Left colon (tissue), 2 donors: ENCODE data around the gene CDKN2B-AS1. TPM values are rescaled to one million over a fixed set of nuclear protein-coding genes. Genes with fewer than 3 reads are reported as not detected.

Source experiments
- ATAC-seq: fragments of 200-7000 bp; cut with Tn5 transposase; one replicate; pipeline ENCODE4 v1.9.1; 2020; ENCODE audit warnings: mild to moderate bottlenecking, moderate library complexity
- DNase-seq, 2 donors: peaks; one replicate each; pipeline ENCODE4 v3.0.0-alpha.2; 2020
- intact Hi-C, 2 donors: fragments of 100-400 bp; cut with DNase I in 1 of 2; cut with micrococcal nuclease in 1 of 2; formaldehyde crosslinking; loops; one replicate each; pipeline versions ENCODE4 v1.11.2 to v1.14.0; 2022; cut with DNase I, micrococcal nuclease
- total RNA-seq, 2 donors: library from RNA; stranded (reverse); fragmentation: NEBNext Ultra II Directional; extraction: Animal tissue kit (Norgen Biotek cat#: 25700); gene quantifications; one replicate each; pipeline ENCODE4 v1.2.1, GENCODE V29; 2021
- donor health status: DM: no; HTN: no; CAD: no.
- donor health status: DM: yes; HTN: yes; CAD: no.

Gene CDKN2B-AS1
- total RNA-seq, 2 donors from 2014 or later = 108 to 124 TPM

DNA sequence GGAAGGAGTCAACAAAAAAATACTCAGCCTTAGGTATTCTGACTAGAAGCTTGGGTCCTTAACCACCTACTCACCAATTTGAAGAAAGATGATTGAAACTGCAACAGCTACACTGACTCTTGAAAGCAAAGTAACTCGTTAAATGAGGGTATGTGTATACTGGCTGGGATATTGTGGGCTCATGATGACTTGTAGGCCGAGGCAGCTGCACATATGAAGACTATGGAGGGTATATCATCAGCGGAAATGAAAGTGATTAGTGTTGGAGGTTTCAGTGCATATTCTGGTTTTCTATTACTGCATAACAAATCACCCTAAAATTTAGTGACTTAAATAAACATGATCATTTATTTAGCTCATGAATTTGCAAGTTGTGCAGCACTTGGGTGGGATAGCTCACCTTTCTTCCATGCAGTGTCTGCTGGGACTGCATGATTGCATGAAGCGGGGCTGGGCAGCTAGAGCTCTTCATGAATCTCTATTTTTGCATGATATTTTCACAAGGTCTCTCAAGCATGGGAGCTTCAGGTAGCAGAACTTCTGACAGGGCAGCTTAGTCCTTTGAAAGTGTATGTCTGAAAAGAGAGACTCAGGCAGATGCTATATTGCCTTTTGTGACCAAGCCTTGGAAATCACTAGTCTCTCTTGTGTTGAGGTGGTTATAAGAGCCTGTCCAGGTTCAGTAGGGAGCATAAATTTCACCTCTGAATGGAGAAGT is 110.6 kb downstream of the CDKN2B-AS1 start:
- intact Hi-C loops = no loop called here
- ATAC-seq = no peak
- no peak for DNase-seq

DNA sequence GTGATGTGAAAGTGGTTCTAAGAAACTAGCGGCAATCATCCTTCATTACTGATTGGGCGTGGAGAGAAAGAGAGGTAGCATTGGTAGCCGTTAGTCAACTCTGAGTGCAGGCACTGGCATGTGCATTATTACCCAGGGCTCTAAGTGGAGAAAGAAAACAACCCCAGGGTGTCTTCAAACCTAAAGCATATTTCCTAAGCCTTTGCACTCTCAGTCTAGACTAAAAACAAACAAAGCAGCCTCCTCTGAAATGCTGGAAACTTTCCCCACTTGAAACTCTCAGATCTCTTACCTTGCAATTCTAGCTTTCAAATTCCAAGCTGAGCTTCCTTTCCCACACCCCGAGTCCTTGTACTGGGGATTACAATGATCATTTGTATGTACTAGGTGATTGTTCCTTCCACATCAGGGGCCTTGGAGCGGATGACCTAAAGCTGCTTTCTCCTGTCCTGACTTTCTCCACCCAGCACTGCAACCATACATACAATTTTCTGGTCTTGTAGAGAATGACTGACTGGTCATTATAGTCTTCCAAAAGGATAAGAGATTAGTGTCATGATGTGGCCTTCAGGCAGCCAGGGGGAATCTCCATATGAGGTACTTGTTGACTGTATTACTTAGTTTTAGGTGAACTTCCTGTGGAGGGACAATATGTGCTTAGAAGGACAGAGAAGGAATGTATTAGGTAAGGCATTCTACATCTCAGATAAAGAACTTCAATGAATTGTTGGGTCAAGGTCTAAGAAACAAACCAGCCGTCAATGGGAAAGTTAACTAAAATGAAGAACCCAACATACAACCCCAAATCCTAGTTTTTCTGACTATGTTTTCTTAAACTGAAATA is 112.8 kb downstream of the CDKN2B-AS1 start:
- intact Hi-C loops = no loop called here
- no peak for ATAC-seq
- DNase-seq = no peak

DNA sequence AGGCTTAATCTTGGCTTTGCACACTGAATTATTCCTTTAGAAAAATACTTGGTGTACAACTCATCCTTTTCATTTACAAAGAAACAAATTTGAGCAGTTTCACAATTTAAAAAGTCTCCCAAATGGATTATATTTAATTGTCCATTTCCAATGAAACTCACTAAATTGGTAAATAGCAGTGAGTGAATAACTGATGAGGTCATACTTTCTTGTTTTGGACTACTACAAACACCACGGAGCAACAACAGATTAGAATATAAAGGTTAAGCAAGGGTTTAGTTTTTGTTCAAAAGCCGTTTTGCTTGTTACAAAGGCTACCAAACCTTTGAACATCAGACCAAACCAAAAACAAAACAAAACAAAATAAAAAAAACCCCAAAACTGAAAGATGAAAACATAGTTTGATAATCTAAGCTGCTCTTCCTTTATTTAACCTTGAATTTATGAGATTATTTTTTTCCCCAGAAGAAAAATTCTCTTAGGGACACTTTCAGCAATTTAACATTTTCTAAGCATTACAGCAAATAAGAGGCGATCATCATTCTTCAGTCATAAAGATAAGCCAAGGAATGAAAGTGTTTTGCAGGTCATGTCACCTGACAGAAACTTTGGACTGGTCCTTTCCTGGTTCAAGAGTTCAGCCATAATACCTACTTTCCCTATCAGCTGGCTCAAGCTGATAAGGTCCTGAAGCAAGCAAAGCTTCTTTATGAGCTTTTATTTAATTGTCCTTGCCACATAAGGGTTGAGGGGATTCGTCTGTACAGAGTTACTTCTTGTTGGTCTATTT is 114.2 kb downstream of the CDKN2B-AS1 start:
- intact Hi-C loops = no loop called here
- no peak for DNase-seq
- peak; percentile 73 for ATAC-seq

DNA sequence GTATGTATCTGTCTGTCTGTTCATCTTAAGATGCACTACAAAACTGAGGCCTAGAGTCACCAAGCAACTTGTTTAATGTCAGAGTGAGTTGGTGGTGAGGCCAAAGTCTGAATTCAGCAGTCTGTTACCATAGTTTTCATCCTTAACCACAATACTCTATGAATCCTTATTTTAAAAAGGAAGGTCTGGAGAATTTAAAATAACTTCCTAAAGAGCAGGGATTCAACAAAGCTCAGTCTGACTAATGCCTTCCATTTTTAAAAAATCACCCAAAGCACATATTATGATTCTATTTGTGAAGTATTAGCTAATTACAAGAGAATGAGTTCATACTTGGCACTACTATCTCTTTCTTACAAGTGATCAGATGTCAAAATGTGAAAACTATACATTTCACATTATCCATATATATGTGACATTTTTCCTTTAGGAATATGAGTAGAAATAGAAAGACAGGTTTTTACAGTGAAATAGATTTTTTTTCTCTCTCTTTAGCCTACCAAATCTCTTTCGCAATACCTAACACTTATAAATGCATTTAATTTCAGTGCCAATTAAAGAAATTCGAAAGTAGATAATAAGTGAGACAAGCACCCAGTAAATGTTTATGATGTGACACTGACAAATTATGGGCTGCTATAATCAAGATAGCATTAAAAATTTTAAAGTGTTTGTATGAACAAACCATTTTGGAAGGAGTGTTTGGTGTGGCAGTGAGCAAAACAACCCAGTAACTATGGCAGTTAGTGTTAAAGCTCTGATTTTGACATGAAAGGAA is 116.8 kb downstream of the CDKN2B-AS1 start:
- intact Hi-C loops = no loop called here
- ATAC-seq (no peak), DNase-seq (no peak)

DNA sequence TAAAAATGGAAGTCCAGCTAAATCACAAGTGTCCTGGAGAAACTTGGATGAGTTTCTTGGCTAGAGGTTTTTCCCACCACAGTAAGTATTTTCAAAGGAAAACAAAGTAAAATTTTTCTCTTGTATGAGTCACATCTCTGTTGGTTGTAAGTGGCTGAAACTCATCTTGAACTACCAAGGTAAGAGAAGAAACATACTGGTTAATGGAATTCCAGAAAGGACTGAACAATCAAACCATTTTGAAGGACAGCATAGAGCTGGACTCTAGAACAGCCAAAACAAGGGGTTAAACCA is 117.3 kb downstream of the CDKN2B-AS1 start:
- intact Hi-C loops = no loop called here
- DNase-seq (no peak), ATAC-seq (no peak)

DNA sequence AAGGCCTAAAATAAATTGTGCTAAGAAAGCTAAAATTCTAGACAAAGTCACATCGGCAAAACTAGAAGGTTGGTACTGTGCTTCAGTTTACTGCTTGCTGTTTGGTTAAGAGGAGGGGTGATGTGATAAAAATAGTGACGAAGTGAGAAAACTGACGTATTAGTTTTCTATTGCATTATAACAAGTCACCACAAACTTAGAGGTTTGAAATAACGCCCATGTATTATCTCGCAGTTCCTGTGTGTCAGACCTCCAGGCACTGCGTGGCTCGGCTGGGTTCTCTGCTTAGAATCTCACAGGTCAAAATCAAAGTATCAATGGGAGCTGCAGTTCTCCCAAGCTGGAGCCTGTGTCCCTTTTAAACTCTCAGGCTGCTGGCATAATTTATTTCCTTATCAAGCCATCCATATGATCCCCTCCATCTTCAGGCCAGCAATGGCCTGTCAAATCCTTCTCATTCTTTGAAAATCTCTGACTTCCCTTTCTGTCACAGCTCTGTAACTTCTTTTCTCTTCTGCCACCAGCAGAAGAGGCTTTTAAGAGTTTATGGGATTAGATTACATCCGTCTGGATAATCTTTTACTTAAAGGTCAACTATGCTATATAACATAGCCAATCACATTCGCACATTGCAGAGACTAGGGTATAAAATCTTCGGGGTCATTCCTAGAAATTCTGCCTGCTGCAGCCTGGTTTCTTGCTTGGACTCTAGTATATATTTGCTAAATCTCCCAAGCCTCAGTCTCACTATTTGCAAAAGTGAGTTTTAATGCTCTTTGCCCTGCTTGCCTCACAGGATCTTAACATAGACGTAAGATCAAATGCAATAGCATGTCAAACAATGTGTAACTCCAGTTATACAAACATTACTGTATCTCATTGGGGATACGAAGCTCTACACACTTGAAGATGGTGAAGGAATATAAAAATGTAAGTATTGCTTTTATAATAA is 118.6 kb downstream of the CDKN2B-AS1 start:
- DNase-seq (peak in 1 of 2 donors; percentile 38), ATAC-seq (peak; percentile 54)
- intact Hi-C loops = no loop called here

DNA sequence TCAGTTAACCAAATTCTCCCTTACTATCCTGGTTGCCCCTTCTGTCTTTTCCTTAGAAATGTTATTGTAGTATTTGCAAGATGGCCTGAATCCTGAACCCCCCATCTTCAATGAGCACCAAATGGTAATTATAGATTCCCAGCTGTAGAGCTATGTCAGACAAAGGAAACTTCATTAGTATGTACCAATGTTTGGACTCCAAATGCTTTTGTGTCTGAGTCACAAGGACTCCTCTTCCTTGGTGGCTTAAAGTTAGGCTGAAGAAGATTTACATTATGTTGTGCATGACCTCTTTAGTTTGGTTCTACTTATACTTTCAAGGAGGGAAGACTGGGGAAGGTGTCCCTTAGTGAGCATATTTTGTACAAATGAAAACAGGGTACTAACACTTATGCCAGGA is 120.4 kb downstream of the CDKN2B-AS1 start:
- ATAC-seq (no peak), DNase-seq (no peak)
- intact Hi-C loops = no loop called here

DNA sequence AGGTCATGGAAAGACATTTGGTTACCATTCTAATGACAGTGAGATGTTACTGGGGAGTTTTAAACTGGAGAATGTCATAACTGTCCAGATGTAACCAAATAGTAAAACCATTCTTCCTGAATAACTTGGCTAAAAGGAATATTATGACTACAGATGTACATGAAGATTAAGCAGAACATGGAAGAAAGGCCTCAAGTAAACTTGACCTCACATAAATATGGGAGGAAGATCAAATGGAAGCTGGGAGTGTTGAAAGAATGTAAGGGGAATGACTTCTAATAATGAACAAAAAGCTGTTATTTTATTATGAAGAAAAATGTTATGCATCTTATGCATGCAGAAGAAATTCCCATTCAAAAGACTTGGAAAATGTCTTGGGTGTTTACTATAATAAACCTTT is 122.2 kb downstream of the CDKN2B-AS1 start:
- intact Hi-C loops = no loop called here
- ATAC-seq (no peak), DNase-seq (no peak)

DNA sequence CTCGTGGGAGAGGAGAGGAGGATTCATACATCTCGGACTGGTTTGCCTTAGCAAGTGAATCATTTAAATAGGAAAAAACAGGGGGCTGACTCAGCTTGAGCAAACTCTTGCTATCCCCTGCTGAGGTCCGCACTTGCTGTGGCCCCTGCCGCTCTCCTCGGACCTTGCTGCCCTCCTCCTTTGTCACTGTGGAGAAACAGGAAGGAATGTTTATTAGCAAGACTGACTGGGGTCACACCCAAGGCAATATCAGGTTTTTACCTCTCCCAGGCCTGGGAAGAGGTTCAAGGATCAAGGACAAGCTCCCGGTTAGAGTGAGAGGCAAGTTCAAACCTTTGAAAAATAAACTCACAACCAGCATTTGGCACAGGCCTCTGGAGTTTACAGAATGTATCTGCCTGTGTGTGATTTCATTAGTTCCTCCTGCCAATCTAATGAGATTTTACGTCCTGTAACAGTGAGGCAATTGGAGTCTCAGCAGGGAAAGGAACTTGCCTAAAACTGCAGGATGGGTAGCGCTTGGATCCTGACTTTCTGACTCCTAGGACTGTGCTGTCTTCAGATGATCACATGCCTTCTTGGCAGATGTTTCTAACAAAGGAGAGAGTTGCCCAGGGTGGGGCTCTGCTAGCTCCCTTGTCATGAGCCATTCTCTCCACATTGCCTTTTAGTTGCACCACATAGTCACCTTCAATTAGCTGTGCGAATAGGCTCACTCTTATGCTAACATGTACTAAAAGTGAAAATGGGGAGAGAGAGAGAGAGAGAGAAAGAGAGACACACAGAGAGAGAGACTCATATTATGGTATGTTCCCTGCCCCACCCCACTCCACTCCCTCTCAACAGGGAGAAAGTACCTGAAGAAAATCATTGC is 123.2 kb downstream of the CDKN2B-AS1 start:
- peak; percentile 74 for ATAC-seq
- intact Hi-C loops = no loop called here
- DNase-seq = peak; percentile 56 to 74

DNA sequence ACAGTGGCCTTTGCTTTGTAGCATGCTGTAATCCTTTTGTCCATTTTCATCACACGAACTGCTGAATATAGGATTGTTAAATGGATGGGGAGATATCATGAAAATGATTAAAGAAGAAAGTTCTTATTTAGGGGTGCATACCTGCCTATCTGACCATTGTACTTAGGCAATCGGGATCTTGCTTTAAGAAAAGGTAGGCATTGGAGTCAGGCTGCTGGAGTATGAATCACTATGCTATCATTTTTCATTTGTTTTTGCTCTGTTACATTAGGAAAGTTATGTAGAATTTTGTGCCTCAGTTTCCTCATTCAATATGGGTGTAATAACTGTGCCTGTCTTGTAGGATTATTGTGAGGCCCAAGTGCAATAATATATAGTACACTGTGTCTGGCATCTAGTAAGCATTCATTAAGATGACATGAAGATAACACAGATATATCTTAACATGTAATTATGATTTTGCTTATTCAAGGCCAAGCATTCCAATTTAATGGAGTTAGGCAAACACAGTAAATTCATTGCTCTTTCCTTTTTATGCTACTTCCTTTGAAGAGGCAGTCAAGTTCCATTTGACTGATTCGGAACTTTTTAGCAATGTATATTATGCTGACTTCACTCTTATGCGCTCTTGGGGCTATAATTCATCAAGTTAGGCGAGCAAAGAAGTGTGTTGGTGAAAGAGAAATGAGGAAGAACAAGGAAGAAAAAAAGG is 124.4 kb downstream of the CDKN2B-AS1 start:
- ATAC-seq (no peak), DNase-seq (no peak)
- intact Hi-C loops = no loop called here

DNA sequence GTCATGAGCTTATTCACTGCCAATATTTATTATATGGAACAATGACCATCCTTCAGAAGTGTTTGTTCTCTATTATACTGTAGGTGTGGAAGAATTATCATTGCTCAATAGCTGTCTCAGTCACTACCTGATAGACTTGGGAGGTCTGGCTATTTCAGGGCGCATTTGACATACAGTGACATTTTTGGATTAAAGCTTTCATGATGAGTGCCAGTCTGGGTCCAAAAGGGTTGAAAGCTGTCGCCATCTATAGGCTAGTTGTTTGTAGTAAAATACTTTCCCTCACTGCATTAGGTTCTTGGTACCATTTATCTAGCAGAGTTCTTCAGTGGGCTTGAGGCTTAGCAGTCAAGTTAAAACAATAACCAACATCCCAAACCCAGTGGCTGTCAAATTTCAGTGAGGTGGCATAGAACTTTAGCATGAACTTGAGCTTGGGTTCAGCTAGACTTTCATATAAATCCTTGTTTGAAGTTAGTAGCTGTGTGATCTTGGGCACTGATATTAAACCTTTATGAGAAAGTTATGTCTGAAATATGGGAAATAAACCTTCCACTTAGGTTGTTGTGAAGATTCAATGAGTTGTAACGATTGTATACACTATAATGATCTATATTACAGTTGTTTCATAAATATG is 125.0 kb downstream of the CDKN2B-AS1 start:
- intact Hi-C loops = no loop called here
- DNase-seq (no peak), ATAC-seq (peak; percentile 22)

DNA sequence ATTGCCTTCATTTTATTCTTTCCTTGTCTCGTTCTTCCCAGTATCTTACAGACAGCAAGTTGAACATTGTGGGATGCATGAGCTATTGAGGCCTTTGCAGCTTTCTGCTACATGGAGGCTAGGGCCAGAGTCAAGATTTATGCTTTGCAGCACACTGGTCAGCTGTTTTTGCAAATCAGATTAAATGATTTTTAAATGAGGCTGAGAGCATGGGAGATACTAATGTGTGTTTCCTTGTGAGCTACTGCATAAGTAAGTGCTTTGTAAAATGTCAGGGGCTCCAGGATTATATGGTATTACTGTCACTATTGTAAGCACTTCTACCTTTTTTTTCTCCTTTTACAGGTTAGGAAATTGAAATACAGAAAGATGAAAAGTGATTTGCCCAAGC is 125.6 kb downstream of the CDKN2B-AS1 start:
- intact Hi-C loops = no loop called here
- no peak for ATAC-seq

DNA sequence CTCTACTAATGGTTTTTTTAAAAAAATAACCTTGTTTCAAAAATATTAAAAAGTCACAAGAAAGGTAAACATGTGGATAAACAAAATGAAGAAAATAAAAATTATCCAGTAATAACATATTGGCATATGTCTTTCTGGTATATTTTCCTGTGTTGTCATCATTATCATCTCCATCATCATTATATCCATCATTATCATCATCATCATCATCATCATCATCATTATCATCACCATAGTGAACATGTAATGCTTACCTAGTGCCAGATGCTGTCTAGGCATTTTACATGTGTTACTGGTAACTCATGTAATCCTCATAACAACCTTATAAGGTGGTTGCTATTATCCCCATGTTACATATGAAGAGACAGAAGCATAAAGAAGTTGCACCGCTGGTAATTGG is 126.0 kb downstream of the CDKN2B-AS1 start:
- ATAC-seq = no peak

More for the DNA sequence above, 125.6 kb downstream of the CDKN2B-AS1 start:
- no peak for DNase-seq

DNA sequence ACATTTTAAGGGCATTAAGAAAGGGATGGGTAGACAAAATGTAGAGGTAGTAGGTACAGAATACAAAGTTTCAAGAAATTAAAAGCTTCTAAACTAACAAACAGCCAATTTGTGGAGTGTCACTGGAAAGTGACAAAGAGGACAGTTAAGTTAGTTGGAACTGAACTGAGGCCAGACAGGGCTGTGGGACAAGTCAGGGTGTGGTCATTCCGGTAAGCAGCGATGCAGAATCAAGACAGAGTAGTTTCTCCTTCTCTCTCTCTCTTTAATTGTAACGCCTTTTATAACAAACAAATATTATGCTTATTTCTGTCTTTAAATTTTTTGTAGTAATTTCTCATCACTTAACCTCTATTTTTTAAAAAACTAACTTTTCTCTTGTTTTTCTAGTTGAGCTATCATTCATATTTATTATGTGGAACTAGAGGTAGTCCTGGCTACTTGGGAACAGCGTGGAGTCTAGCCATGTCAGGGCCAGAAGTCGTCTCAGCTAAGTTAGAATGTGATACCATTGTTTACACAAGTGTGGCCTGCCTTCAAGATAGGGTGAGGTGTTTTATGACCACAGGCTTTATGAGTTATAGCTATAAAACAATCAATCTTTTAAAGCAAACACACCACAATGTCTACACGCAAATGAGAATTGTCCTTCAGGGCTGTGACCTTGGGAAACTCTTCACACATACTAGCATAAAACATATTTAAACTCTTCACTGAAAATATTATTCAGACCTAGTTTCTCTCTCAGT is 129.8 kb downstream of the CDKN2B-AS1 start:
- peak in 1 of 2 donors; percentile 57 for DNase-seq

More for the DNA sequence above, 126.0 kb downstream of the CDKN2B-AS1 start:
- intact Hi-C loops = no loop called here
- DNase-seq = no peak

DNA sequence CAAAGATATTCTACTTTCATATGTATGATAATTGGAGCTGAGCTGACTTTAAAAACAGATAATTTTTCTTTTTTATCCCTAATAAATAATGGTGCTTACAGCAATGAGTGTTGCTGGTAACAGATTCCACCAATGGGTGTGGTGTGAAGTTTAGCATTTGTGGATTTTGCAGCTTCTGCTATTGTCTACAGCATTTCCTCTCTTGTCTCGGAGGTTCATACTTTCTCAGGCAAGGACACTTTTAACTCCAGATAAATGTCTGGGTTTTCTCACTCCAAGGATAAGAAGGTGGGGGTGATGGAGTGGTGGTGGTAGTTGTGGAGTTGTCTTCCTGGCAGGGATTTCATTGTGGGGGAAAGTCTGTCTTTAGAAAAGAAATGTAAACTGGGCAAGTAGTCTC is 134.5 kb downstream of the CDKN2B-AS1 start:
- DNase-seq (no peak), ATAC-seq (no peak)
- intact Hi-C loops = no loop called here

More for the DNA sequence above, 129.8 kb downstream of the CDKN2B-AS1 start:
- peak; percentile 94 for ATAC-seq
- intact Hi-C loops = no loop called here
